HUDEP-2 (cell line): Measurements from ENCODE around the gene DSCAM.

ENCODE experiments used
- DNase-seq, 76 experiments: peaks; one replicate each; lab custom pipeline; 2025; ENCODE audit not compliant: unreplicated experiment in 76 of 76; lab: John Stamatoyannopoulos, UW

The DSCAM gene

GRCh38 chr21:40160911-40161310 lies 686.0 kb downstream of the DSCAM start:
- no peak for DNase-seq

- no peak for DNase-seq
Observed at GRCh38 chr21:40158366-40158765, 688.6 kb downstream of the DSCAM start.

DNA sequence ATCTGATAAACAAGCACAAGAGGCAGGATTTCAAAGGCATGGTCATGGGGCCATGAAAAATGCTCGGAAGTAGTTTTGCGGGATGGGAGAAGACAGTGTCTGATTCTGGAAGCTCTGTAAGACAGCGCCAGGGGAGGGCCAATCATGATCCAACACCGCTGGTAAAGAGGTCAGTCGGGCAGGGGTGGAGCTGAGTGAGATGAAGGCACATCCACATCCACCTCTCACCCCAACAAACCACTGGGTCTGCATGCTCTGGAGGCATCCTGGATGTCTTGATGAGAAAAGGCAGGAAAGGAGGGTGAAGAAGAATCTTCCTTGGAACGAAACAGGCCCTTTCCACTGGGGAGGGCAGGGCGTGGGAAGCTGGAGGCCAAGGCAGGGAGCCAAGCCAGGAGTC lies 691.4 kb downstream of the DSCAM start:
- DNase-seq: no peak

DNA sequence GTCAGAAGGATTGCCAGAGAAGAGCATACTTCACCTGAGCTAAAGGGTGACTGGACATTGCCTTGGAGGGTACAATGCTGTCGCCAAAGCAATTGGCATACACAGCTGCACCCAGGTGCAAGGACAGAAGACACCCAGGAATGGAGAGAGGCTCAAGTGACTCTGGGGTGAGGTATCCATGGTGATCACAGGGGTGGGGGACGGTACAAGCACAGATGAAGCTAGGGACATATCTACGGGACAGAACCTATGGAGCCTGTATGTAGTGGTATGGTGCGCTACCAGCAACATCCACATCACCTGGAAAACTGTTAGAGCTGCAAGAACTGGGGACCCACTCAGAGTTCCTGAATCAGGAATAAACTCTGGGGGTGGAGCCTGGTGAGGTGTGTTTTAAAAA lies 693.6 kb downstream of the DSCAM start:
- no peak for DNase-seq

DNA sequence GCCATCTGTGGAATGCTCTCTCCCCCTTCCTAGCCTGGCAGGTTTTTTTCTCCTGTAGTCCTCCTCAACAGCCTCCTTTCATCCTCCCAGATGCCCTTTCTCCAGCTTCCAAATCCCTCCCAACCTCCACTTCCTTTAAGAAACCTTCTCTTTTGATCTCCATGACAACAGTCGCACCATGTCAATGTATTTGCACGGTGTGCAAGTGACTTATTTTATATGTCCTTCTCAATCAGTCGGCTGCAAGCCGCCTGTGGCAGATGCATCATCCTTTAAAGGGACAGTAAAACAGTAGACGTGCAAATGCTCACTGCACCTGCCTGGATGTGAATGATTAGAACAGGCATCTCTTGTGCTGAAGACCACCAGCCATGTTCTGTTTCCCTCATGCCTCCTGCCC lies 694.5 kb downstream of the DSCAM start:
- DNase-seq: no peak

DNA sequence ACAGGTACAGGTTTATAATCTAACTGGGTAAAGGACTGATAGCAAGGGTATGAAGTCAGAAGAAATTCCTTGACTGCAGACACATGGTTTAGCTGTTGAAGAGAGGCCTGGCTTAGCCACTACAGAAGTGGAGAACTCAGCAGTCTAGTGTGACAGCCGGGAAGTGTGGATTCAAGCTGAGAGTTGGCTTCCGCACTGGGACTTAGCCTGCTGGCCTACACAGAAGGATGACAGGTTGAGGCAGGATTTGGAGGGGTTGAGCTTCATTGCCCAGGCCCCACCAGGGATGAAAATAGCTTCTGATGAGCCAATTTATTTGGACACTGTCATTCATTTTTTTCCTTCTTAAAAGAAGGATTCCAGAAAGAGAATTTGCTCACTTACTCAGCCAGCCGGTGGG lies 695.3 kb downstream of the DSCAM start:
- no peak for DNase-seq

DNA sequence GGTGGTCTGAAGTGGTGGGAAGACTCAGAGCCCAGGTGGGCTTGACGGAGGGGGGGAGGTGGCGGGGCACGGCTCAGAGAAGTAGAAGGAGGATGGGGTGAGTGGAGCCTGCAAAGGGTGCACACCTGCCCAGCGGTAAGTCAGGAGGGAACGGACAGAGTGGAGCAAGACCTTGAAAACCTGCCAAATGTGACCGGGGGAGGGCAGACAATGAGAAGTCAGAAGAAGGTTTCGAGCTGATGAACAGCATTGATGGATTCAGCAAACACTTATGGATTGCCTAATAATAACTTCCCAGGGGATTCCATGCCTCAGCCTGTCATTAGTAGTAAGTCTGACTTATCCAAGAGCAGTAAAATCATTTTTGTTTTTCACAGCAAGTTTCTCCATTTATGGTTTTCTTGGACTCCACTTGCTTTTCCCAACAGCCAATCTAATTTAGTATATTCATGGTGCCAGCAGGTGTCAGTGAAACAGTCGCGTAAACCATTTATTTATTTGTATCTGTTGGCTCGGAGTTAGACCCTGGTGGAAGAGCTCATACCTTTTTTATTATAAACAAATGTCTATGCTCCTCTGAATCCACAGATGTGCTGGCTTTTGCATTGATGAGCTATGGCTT lies 700.6 kb downstream of the DSCAM start:
- no peak for DNase-seq

DNA sequence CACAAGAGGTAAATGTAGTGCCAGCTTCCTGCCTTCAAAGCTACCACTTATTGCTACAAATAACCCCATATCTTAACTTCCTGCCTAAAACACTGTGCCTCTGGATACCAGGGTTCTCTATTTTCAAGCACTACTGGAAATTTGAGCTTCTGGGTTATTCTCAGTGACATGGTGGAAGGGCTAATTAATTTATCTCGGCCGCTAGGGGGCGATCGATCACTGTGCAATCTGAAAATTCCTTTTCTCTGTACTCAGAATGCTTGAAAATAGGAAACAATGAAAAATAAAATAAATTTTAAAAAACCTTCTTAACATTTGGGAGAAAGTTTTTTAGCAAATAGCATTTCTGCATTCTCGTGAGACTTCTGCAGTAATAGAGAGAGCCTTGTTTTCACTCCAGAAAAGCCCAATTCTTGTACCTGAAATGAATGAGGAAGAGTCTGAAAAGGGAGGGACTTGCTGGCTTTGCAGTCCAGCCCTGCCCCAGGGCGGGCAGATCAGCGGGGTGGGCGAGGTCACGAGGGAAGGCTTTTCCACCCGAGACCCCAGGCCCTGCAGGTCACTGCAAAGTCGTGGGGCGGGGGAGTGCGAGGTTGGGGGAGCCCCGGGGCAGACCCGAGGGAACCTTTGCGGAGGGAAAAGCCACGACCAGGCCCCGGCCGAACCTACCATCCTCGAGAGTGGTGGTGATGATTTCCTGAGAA lies 703.0 kb downstream of the DSCAM start:
- peak in 45 of 76 experiments; percentile 1 to 54 (median 24) for DNase-seq

DNA sequence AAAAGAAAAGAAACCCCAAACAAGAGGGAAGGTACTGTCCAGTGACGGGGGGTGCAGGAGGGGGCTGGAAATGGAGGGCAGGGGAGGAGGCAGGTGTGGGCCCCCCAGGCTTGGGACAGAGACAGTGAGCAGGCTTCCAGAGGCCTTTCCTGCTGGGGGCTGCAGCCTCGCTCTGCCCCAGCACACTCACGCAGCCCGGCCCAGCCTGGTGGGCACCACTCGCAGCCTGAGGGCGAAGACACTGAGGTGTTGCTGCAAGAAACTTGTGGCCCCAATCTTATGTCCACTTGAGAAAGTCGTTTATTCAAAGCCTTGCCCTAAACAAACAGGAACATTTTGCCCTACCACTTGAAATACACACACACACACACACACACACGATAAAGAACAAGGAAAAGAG lies 705.3 kb downstream of the DSCAM start:
- no peak for DNase-seq

DNA sequence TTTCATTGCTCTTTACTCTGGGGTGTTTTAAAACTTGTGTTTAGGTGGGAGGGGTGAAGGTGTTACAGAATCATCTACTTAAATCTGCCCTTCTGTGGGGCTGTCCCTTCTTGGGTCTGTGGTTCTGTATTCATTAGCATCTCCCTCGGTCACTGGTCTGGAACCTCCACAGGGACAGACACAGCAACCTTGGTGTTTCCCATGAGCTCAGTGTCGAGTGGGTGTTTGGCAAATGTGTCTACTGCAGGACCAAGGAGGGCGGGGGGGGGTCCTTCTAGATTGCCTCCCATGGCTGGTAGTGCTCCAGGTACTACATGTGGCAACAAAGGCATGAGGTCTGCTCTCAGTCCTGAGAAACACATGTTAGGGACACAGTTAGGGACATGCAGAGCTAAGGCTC lies 706.3 kb downstream of the DSCAM start:
- no peak for DNase-seq

GRCh38 chr21:40139636-40140035 lies 707.3 kb downstream of the DSCAM start:
- no peak for DNase-seq

- no peak for DNase-seq
Observed at GRCh38 chr21:40136571-40136970, 710.4 kb downstream of the DSCAM start.

DNA sequence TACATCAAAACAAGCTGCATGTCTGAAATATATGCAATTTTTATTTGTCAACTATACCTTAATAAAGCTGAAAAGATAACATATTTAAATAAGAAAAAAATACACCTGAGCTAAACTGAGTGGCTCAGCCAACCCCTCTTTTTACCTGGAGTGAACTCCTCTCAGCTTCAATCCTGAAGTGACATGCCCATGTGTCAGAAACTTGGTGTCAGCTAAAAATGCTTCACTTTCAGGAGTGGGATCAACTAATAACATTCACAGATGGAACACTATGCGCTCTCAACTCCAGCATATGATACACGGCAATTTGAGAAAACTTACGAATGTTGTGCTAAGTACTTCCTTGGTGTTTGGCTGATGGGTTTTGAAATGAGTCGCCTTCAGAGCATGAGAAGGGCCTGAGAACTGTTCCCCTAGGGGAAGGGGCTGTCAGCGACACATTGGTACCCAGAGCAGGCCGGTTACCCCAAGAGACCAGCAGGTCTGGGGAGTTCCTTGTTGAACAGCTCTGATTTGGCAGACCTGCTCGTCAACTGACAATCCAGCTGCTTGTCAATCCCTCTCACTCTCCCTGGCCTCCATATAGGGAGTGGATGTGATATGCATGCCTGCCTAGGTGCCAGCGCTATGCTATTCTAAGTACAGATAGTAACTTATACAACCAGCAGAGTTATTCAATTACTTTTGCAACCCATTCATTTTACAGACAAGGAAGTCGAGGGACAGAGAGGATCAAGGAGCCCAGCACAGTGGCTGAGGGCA lies 712.0 kb downstream of the DSCAM start:
- no peak for DNase-seq

- no peak for DNase-seq
Observed at GRCh38 chr21:40130476-40130875, 716.5 kb downstream of the DSCAM start.

DNA sequence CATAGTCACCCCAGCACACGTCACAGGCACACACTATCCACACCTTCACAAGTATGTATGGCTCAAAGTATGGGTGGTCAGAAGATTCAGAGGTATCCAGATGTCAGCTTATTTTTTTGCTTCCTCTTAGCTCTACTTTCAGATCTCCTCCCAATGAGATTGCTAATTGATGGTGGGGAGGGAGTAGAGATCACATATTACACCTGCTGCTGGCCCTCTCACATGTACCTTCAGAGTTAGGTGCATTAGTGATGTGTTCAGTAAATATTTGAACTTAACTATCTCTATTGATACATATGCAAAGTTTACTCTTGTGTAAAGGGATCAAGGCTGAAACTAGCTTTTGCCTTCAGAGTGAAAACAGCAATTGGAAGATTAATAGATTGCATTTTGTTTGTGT lies 717.1 kb downstream of the DSCAM start:
- no peak for DNase-seq

- no peak for DNase-seq
Observed at GRCh38 chr21:40128891-40129290, 718.1 kb downstream of the DSCAM start.

GRCh38 chr21:40120940-40121575 lies 725.9 kb downstream of the DSCAM start:
- peak in 4 of 76 experiments; percentile 1 to 23 (median 2) for DNase-seq

DNA sequence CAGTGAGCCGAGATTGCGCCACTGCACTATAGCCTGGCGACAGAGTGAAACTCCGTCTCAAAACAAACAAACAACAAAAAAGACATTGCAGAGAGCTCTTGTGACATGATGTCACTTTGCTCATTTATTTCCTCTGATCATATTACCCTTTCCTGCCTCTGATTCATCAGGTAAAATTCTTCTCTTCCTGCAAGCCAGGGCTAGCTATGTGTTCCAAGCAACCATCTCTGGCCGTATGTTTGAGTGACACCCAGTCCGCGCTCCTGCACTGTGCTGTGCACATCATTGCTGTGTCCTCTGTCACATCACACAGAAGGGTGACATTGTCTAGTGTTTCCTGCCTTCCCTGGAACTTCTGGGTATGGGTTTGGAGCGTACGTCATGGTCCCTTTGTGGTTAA lies 728.4 kb downstream of the DSCAM start:
- DNase-seq: no peak

GRCh38 chr21:40117236-40117635 lies 729.7 kb downstream of the DSCAM start:
- DNase-seq: no peak

- DNase-seq: no peak
Observed at GRCh38 chr21:40115775-40116174, 731.2 kb downstream of the DSCAM start.

DNA sequence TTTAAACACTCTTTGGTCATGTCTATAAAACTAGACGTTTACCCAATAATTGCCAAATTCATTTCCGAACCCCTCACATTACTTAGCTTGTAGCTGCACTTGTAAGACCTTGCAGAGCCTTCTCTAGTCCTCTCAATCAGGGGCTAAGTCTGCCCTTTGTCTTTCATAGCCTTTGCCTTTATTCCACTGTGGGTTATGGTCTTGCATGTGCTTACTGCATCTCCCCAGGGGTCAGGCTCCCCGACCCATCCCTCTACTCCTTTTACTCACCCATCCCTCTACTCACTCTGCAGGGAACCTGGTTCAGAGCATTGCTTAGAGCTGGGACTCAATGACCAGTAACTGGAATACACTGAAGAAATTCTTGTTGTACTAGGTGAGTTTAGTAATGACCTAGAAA lies 744.3 kb downstream of the DSCAM start:
- DNase-seq: no peak
